ENCODE measurements around the gene FBXO41.
"Not testable (repeated sequence)": the region's sequence is repeated elsewhere in the genome, so short reads cannot be mapped to it uniquely, and the experiment has no call there.

FBXO41 gene

GRCh38 chr2:73279852-73280251, 4.4 kb downstream of the FBXO41 start:
- ATAC-seq (ENCODE audit: low read depth) = no peak
- no peak for DNase-seq (ENCODE audit: low spot score in 2 of 2)
- Mint-ChIP-seq H3K27ac (no peak overlapping the region), H3K27me3 (no peaks in the 10 kb centered on the region), H3K9me3 (no peaks in the 10 kb centered on the region), H3K36me3 (peaks cover 15% of the 10 kb centered on the region), H3K4me3 (no peak overlapping the region), H3K4me1 (peaks cover 18% of the 10 kb centered on the region)

- H3K36me3 Mint-ChIP-seq = peaks cover 6% of the 10 kb centered on the region
- H3K9me3 Mint-ChIP-seq = no peaks in the 10 kb centered on the region
- no peak for ATAC-seq (ENCODE audit: low read depth)
- H3K4me3 Mint-ChIP-seq = no peak overlapping the region
- H3K27me3 Mint-ChIP-seq = no peaks in the 10 kb centered on the region
- H3K4me1 Mint-ChIP-seq = peaks cover 16% of the 10 kb centered on the region
- no peak for DNase-seq (ENCODE audit: low spot score in 2 of 2)
- H3K27ac Mint-ChIP-seq = no peak overlapping the region
These were observed 12.0 kb downstream of the FBXO41 start for GRCh38 chr2:73272270-73272669.

- ATAC-seq (ENCODE audit: low read depth) = no peak
- Mint-ChIP-seq H3K27me3 (no peaks in the 10 kb centered on the region), H3K36me3 (peaks cover 9% of the 10 kb centered on the region), H3K4me3 (peak overlapping the region; percentile 72), H3K9me3 (no peaks in the 10 kb centered on the region), H3K4me1 (peaks cover 21% of the 10 kb centered on the region), H3K27ac (no peak overlapping the region)
- no peak for DNase-seq (ENCODE audit: low spot score in 2 of 2)
These were observed 14.4 kb downstream of the FBXO41 start for GRCh38 chr2:73269686-73270465.

GRCh38 chr2:73268830-73269685, 15.2 kb downstream of the FBXO41 start:
- no peak overlapping the region for H3K27ac Mint-ChIP-seq
- H3K36me3 Mint-ChIP-seq = peaks cover 8% of the 10 kb centered on the region
- peak; percentile 51 to 59 for DNase-seq (ENCODE audit: low spot score in 2 of 2)
- peaks cover 21% of the 10 kb centered on the region for H3K4me1 Mint-ChIP-seq
- H3K27me3 Mint-ChIP-seq = no peaks in the 10 kb centered on the region
- peak; percentile 95 for ATAC-seq (ENCODE audit: low read depth)
- peak overlapping the region; percentile 54 for H3K4me3 Mint-ChIP-seq
- H3K9me3 Mint-ChIP-seq = no peaks in the 10 kb centered on the region

- Mint-ChIP-seq H3K9me3 (no peaks in the 10 kb centered on the region), H3K27ac (no peak overlapping the region), H3K27me3 (no peaks in the 10 kb centered on the region), H3K4me3 (peak overlapping the region; percentile 72), H3K36me3 (peaks cover 9% of the 10 kb centered on the region), H3K4me1 (peaks cover 21% of the 10 kb centered on the region)
- DNase-seq (ENCODE audit: low spot score in 2 of 2) = no peak
- no peak for ATAC-seq (ENCODE audit: low read depth)
These were observed 15.9 kb downstream of the FBXO41 start for GRCh38 chr2:73268366-73268829.

- ATAC-seq (ENCODE audit: low read depth) (no peak), DNase-seq (ENCODE audit: low spot score in 2 of 2) (no peak)
- peaks cover 21% of the 10 kb centered on the region for H3K4me1 Mint-ChIP-seq
- H3K36me3 Mint-ChIP-seq = peaks cover 12% of the 10 kb centered on the region
- H3K27me3 Mint-ChIP-seq = no peaks in the 10 kb centered on the region
- H3K27ac Mint-ChIP-seq = no peak overlapping the region
- no peaks in the 10 kb centered on the region for H3K9me3 Mint-ChIP-seq
- no peak overlapping the region for H3K4me3 Mint-ChIP-seq
These were observed 17.3 kb downstream of the FBXO41 start for GRCh38 chr2:73267008-73267407.

- H3K27me3 Mint-ChIP-seq = no peaks in the 10 kb centered on the region
- ATAC-seq (ENCODE audit: low read depth) = no peak
These were observed 18.0 kb downstream of the FBXO41 start for GRCh38 chr2:73266061-73266901.

GRCh38 chr2:73265298-73266060, 18.8 kb downstream of the FBXO41 start:
- no peak for ATAC-seq (ENCODE audit: low read depth)
- DNase-seq (ENCODE audit: low spot score in 2 of 2) = no peak
- Mint-ChIP-seq H3K4me1 (peaks cover 16% of the 10 kb centered on the region), H3K27ac (no peak overlapping the region), H3K4me3 (no peak overlapping the region), H3K9me3 (no peaks in the 10 kb centered on the region), H3K36me3 (peaks cover 14% of the 10 kb centered on the region), H3K27me3 (no peaks in the 10 kb centered on the region)

More at GRCh38 chr2:73266061-73266901, 18.0 kb downstream of the FBXO41 start:
- Mint-ChIP-seq H3K4me3 (no peak overlapping the region), H3K9me3 (no peaks in the 10 kb centered on the region), H3K36me3 (peaks cover 14% of the 10 kb centered on the region), H3K27ac (no peak overlapping the region), H3K4me1 (peaks cover 21% of the 10 kb centered on the region)
- no peak for DNase-seq (ENCODE audit: low spot score in 2 of 2)

- H3K4me1 Mint-ChIP-seq = peaks cover 12% of the 10 kb centered on the region
- H3K27me3 Mint-ChIP-seq = no peaks in the 10 kb centered on the region
- no peaks in the 10 kb centered on the region for H3K9me3 Mint-ChIP-seq
- DNase-seq (ENCODE audit: low spot score in 2 of 2) (no peak), ATAC-seq (ENCODE audit: low read depth) (no peak)
- peaks cover 14% of the 10 kb centered on the region for H3K36me3 Mint-ChIP-seq
- no peak overlapping the region for H3K4me3 Mint-ChIP-seq
- H3K27ac Mint-ChIP-seq = no peak overlapping the region
These were observed 19.5 kb downstream of the FBXO41 start for GRCh38 chr2:73264783-73265182.

GRCh38 chr2:73264332-73264606, 20.0 kb downstream of the FBXO41 start:
- H3K4me3 Mint-ChIP-seq = no peak overlapping the region

GRCh38 chr2:73263540-73264331, 20.5 kb downstream of the FBXO41 start:
- Mint-ChIP-seq H3K4me1 (peaks cover 11% of the 10 kb centered on the region), H3K4me3 (no peak overlapping the region), H3K27me3 (no peaks in the 10 kb centered on the region), H3K27ac (no peak overlapping the region), H3K9me3 (no peaks in the 10 kb centered on the region), H3K36me3 (peaks cover 22% of the 10 kb centered on the region)
- ATAC-seq (ENCODE audit: low read depth) (no peak), DNase-seq (ENCODE audit: low spot score in 2 of 2) (no peak)

More at GRCh38 chr2:73264332-73264606, 20.0 kb downstream of the FBXO41 start:
- Mint-ChIP-seq H3K4me1 (peaks cover 11% of the 10 kb centered on the region), H3K27me3 (no peaks in the 10 kb centered on the region), H3K36me3 (peaks cover 19% of the 10 kb centered on the region), H3K9me3 (no peaks in the 10 kb centered on the region), H3K27ac (no peak overlapping the region)
- no peak for DNase-seq (ENCODE audit: low spot score in 2 of 2)
- no peak for ATAC-seq (ENCODE audit: low read depth)

GRCh38 chr2:73262691-73263429, 21.4 kb downstream of the FBXO41 start:
- H3K27ac Mint-ChIP-seq; H3K4me3 Mint-ChIP-seq; H3K9me3 Mint-ChIP-seq; ATAC-seq (ENCODE audit: low read depth); H3K27me3 Mint-ChIP-seq; H3K4me1 Mint-ChIP-seq; DNase-seq (ENCODE audit: low spot score in 2 of 2): not testable (repeated sequence)
- H3K36me3 Mint-ChIP-seq = peaks cover 22% of the 10 kb centered on the region

Measured in memory B cell (primary cell).